Renal pelvis (tissue), 12 donors: ENCODE data around the gene EEF1AKMT3. TPM values are rescaled to one million over a fixed set of nuclear protein-coding genes. Genes with fewer than 3 reads are reported as not detected.

ENCODE experiments used
- DNase-seq: peaks from one replicate; pipeline ENCODE4 v3.0.0-alpha.2; 2013
- long read RNA-seq, 16 experiments: transcript quantifications; one replicate each; lab custom pipeline, GENCODE V29; 2026
- polyA plus RNA-seq, 3 donors: library from polyadenylated mRNA; unstranded; fragments of 120-200 nt; gene quantifications; one replicate each; pipeline ENCODE4 v1.2.1, GENCODE V29; 2013; ENCODE audit not compliant: insufficient read length in 3 of 3

EEF1AKMT3 gene
- 10 to 100 TPM in 2 of 3 donors, 1 to 10 TPM in 1; 9.3 to 13.7 (median 13.4) TPM for polyA plus RNA-seq
- long read RNA-seq, donor 1: 0 reads
- long read RNA-seq, donor 2, partial matches to known transcripts: 0 of 1 reads
- long read RNA-seq, donor 2, other reads (novel, unspliced or antisense): 0 of 1 reads
- long read RNA-seq, donor 3, partial matches to known transcripts: 0 of 1 reads
- long read RNA-seq, donor 3, other reads (novel, unspliced or antisense): 0 of 1 reads
- long read RNA-seq, donor 4, partial matches to known transcripts: 0 of 1 reads
- long read RNA-seq, donor 4, other reads (novel, unspliced or antisense): 0 of 1 reads
- long read RNA-seq, donor 5, partial matches to known transcripts: 0 of 1 reads
- long read RNA-seq, donor 5, other reads (novel, unspliced or antisense): 0 of 1 reads
- long read RNA-seq, donor 6, partial matches to known transcripts: 0 of 1 reads
- long read RNA-seq, donor 6, other reads (novel, unspliced or antisense): 0 of 1 reads
- long read RNA-seq, donor 7, partial matches to known transcripts: 0 of 4 reads
- long read RNA-seq, donor 7, other reads (novel, unspliced or antisense): 0 of 4 reads
- long read RNA-seq, donor 8, partial matches to known transcripts: 0 of 1 reads
- long read RNA-seq, donor 8, other reads (novel, unspliced or antisense): 0 of 1 reads
- long read RNA-seq, donor 9, partial matches to known transcripts: 0 of 2 reads
- long read RNA-seq, donor 9, other reads (novel, unspliced or antisense): 0 of 2 reads
- long read RNA-seq, donor 10, partial matches to known transcripts: 7 of 10 reads
- long read RNA-seq, donor 10, other reads (novel, unspliced or antisense): 0 of 10 reads
- long read RNA-seq, donor 11, partial matches to known transcripts: 0 of 1 reads
- long read RNA-seq, donor 11, other reads (novel, unspliced or antisense): 0 of 1 reads
- long read RNA-seq, donor 12, partial matches to known transcripts: 0 of 4 reads
- long read RNA-seq, donor 12, other reads (novel, unspliced or antisense): 0 of 4 reads
- long read RNA-seq, donor 13, partial matches to known transcripts: 0 of 1 reads
- long read RNA-seq, donor 13, other reads (novel, unspliced or antisense): 0 of 1 reads
- long read RNA-seq, donor 14: 0 reads
- long read RNA-seq, donor 15, partial matches to known transcripts: 0 of 4 reads
- long read RNA-seq, donor 15, other reads (novel, unspliced or antisense): 0 of 4 reads
- long read RNA-seq, donor 16, partial matches to known transcripts: 0 of 4 reads
- long read RNA-seq, donor 16, other reads (novel, unspliced or antisense): 0 of 4 reads

DNA sequence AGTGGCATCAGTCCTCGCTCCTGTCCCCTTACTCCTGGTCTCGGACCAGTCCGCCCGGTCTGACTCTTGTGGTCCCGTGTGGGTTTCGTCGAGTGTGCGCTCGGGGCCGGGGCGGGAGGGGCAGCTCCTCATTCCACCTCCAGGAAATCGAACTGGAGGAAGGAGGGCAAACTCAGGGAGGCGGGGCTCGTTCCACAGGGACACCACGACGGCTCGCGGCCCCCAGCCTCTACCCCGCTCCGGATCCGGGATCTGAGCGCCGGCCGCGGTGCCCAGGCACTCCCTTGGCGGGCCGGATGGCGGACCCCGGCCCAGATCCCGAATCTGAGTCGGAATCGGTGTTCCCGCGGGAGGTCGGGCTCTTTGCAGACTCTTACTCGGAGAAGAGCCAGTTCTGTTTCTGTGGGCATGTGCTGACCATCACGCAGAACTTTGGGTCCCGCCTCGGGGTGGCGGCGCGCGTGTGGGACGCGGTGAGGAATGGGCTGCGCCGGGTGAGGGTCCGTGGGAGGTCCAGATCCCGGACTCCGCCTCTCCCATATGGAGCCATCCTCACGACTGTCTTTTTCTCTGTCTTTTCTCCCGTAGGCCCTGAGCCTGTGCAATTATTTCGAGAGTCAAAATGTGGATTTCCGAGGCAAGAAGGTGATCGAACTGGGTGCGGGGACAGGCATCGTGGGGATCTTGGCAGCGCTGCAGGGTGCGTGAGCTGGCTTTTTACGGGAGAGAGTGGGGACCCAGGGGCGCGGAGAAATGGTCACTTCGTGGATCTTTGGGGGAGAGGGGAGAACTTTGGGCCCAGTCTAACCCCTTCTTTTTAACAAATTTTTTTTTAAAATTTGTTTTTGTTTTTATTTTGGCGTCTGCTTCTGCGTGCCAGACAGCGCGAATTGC, at the start of gene EEF1AKMT3:
Gene EEF1AKMT3, plus strand, starts transcription at position 186 of the 894 bp plus-strand sequence. Its CDS starts 111 bp downstream, at position 297.
- no peak for DNase-seq

DNA sequence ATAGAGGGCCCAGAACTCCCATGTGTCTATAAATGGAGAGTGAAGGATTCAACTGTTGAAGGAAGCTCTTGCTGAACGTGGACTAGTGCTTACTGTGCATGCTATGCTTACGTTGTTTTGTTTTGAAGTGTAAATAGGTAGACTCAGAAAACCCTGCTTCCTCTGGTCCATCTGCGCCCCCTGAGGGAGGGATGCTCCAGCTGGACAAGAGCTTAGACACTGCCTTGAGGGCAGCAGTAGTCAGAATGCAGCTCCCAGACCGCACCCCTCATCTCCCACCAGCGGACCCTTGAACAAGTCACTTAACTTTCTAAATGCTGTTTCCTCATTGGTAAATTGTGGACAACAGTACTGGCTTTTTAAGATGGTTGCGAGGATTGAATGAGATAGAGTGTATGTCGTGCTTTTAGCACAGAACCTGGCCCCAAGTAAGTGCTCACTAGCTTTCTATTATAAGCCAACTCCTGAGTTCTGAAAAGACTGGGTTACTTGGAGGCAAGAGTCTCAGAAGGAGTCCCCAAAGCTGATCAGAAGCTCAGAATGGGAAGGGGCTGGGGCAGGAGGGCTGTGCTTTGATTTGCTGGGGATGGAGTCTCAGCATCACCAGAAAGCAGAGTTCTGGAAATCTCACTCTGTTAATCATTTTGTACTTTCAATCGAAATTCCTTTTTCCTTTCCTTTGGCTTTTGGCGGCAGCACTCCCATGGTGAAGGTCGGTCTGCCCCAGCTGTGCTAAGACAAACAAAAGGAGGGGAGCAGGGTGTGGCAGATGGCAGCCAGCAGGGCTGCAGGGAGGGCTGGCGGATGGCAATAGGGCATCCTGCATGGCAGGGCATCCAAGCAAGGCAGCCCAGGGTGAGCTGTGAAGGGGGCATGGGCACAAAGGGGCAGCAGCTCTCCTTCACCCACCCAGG, 49.4 kb upstream of the EEF1AKMT3 start:
- no peak for DNase-seq

DNA sequence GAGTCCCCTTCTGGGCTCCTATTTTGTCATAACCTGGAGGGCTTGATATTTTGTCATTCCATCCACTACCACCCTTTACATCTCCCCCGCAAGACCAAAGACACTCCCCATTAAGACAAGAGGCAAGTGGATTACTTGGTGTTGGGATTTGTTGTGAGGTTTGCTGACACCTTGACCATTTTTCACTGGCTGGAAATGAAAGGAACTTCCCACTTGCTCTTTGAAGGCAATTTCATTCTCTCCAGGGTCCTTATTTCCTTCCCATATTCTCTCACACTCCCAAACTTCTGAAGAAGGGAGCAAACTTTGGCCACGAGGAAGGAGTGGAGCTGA, 48.8 kb upstream of the EEF1AKMT3 start:
- DNase-seq: no peak

DNA sequence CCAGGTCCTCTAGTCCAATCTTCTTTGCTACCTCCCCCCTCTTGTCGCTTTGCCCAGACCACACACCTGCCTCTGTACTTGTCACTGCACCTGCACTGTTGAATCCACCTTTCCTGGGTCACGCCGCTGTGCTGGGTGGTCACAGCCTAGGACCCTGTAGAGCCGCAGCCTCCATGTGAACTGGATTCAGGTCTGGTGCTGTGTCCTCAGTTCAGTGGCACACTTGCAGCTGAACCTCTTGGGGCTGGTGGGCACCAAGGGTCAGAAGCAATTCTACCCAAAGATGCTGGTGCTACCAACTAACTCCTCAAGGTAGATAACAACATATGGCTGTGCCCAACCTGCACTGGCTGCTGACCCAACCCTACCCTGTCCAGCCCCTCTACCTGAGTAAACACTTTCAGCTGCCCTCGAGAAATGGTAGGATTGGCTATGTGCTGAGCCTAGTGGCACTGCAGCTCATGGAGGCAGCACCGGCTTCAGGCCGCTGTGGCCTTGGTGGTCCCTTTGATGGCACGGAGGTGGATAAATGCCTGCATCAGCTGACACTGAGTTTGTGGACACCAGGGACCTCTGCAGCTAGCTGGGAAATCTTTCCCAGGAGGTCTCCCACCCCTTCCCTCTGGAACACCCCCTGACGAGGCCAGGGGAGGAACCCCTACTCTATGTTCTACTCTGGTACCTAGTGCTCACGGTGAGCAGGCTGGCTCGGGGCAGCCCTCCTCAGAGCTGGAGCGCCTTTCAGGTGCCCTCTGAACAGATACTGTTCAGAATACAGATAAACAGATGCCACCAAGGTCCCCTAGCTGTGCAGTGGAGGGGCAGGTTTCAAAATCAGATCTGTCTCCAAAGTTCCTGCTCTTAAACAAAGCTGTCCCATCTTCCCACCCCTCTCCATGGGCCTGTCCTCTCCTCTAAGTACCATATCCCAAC, 48.1 kb upstream of the EEF1AKMT3 start:
- DNase-seq: no peak

DNA sequence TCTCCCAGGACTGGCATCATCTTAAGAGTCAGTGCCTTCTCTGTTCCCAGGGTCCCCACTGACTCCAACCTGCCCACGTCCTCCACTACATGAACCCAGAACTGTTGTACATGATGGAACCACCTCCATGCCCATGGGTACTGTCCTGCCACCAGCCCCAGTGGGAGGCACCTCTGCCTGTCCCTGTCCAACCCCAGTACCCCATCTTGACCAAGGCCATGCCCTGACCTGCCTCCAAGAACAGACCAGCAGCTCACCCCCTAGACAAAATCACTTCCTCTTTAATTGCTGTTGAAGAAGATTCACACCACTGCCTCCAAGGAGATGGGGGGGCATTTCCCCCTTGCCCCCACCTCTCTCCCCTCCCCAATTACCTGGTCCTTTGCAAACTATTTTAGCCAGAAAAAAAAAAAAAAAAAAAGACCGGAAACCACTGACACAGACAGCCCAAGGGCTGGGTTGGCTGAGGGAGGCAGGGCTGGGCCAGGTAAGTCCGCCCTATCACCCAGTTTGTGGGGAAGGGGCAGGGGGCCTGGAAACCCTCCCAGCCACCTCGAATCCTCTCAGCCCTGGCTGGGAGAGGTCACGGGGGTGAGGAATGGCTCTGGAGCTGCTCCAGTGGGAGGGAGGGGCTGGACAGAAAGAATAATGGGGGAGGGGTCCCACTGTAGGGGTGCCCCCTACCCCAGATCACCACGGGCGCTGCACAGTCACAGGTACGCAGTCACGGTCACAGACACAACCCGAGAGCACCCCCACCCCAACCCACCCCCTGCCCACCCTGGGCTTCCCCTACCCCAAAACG, 47.3 kb upstream of the EEF1AKMT3 start:
- DNase-seq: no peak

DNA sequence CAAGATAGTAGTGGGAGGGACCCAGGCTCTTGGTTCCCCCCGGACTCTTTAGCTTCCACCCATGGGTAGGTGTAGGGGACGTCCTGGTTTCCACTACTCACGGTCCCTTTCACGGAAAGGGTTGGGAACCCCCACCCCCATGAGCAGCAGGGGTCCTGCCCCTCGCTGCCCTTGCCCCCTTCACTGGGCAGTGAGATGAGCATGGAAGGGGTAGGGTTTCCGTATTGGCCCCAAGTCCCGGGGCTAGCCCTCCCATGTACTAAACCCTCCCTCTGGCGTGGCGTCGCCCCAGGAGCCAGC, 46.6 kb upstream of the EEF1AKMT3 start:
- no peak for DNase-seq

DNA sequence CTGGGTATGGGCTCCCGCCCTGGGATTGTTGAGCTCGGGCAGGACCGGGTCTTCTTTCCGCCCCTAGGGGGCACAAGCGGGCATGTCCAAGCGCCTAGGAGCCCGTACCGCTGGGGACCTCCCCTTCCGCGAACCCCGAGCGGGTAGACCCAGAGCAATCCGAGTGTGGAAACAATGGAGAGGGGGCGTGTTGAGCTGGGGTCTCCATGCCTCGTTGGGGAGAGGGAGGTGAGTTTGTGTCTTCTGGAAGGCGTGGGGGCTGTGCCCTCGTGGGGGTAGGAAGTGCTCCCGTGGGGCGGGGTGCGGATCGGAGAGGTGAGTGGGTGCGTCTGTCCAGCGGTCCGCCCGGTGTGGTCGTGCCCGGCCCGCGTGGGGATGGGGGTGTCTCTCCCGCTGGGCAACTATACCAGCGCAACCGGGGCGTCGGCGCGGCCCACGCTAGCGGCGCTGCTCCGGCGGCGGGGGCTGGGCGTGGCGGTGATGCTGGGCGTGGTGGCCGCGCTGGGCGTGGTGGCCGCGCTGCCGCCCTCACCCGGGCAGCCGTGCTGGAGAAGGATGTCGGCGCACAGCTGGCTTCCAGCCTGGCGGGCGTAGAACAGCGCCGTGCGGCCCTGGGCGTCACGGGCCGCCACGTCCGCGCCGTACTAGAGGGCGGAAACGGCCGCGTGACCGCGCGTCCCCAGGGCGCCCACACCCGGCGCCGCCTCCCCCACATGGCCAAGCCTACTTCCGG, 46.1 kb upstream of the EEF1AKMT3 start:
- peak; percentile 58 for DNase-seq

DNA sequence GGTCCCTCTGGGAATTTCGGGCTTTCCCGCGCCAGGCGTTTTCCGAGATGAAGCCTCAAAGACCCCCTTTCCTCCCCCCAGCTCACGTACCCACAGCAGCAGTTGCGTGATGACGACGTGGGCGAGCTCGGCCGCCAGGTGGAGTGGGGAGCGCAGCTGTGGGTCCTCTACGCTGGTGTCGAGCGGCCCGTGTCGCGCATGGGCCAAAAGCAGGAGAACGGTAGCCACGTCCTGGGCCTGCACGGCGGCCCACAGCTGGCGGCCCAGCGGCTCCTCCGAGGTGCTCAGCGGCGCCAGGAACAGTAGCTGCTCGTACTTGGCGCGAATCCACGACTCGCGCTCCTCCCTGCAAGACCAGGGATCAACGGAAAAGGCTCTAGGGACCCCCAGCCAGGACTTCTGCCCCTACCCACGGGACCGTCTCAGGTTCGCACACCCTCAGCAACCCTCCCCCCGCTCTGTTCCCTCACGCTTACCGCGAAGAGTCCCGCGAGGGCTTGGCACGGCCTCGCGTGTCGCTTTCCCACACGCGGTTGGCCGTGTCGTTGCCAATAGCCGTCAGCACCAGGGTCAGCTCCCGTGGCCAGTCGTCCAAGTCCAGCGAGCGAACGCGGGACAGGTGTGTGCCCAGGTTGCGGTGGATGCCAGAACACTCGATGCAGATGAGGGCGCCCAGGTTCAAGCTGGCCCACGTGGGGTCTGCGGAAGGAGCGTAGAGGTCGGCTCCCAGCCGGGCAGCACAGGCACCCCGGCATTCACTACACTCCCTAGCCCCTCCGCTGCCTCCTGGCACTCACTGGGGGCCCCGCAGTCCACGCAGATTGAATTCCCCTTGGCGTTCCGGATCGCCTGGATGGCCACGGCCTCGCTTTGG, 45.3 kb upstream of the EEF1AKMT3 start:
- no peak for DNase-seq

DNA sequence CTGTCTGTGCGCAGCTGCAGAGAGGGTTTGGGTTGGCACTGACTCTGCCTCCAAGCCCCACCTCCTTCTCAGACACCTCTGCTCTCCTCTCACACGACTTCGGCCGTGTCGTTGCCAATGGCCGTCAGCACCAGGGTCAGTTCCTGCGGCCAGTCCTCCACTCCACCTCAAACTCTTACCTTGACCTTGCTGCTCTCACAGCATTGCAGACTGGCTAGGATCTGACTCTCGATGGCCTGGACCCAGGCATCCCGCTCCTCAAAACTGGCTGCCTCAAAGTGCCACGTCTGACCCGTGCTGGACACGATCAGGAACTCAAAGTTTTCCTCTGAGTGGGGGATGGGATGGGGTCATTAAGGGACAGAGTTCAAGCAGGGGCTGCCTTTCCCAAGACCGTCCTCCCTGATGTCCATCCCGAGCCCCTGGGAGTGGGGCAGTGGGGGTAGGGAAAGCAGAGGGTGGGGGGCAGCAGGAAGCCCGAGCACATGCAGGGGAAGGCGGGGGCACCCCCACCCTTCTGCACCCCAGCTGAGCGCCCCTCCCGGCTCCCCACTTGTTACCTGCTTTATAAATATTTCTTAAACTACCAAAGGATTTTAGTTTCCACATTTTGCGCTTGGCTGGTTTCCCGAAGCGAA, 44.5 kb upstream of the EEF1AKMT3 start:
- no peak for DNase-seq

DNA sequence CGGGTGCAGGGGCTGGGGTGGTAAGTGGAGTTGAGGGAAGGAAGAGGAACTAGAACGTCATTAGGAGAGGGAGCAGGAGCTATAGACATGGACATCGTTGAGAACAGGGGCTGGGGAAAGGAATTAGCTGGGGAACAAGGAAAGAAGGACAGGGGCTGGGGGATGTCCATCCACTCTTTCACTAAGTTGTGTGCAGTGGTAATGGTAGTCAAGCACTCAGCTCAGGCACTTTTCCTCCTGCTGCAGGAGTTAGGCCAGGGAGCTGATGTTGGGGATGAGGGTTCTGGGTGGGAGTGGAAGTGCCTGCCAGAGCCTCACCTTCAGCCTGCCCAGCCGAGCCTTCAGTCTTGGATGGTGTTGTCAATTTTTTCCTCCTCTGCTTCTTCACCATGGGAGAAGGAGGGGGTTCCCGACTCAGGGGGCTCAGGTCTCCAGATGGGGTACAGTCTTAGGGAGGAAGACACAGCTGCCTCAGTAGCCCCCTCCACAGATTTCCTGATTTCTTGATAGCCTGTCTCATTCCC, 43.0 kb upstream of the EEF1AKMT3 start:
- no peak for DNase-seq

DNA sequence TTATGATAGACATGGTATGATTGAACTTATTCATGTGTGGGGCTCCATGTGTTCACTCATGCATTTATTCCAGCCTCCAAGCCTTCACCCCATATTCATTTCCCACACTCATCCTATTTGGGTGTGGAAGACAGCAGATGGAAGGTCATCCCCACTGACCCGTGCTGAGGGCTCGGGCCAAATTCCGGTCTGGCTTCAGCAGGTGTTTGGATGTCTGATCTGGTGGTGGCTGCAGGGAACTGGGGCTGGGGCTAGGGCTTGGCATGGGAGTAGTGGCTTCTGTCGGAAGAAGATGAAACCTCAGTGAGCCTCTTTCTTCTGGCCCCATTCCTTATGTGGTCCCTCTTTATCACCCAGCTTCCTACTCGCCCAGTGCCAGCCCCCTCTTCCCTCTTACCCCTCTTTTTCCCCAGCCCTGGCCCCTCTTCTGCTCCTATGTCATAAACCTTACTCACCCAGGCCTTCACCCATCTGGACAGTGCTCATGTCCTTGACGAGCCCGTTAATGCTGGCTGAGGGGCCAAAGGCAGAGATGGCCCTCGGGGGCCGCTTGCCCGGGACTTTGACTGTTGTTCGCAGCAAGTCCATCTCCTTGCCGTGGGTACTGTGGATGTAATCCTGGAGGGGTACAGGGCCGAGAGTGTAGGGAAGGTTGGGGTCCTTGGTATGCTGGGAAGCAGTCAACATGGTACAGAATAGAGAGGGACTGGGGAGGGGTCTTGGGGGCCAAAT, 41.9 kb upstream of the EEF1AKMT3 start:
- no peak for DNase-seq

DNA sequence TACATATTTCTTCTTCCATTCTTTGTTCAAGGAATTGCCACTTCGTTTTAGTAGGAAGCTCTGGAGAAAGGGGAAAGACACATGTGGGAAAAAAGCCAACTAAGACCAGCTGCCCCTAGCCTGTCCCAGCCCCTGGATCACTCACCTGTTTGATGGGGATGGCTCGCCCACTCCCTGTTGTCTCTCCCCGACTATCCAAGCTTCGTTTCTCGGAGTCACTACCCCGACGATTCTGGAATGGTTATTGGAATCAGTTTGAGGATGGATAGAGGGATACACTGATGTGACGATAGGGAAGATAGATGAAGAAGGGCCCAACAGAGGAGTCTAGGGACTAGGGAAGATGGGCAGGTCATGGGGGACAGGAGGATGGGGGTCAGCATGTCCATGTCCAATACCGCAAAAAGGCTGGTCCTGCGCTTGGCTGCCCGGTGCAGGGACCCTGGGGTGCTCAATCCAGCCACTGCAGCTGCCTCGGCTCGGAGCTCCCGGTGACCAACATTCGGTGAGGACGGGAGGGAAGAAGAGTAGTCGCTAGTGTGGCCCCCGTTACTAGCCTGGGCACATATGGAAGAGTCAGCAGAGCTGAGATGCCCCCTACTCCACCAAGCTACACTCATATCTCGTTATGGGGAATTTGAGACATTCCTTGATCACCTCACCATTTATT, 40.9 kb upstream of the EEF1AKMT3 start:
- no peak for DNase-seq

DNA sequence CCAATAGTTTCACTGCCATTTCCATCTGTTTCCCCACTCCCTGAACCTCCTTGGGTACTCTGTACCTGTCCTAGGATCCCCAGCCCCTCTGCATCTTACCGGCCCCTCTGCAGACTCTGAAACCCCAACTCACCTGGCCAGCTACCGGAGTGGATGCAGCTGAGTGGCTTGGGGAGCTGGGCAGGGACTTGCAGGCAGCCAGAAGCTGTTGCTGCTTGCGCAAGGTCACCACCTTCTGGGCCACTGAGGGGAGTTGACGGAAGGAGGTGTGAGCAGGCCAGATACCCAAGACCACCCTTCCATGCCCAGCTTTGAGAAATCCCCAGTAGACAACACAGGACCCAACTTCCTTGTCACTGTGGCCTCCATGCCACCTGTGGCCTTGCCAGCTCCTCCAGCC, 40.1 kb upstream of the EEF1AKMT3 start:
- no peak for DNase-seq
